ENCODE data around the gene FAM193A.

GRCh38 chr4:2721586-2721985 is 185.1 kb downstream of the FAM193A start:
- TF ChIP-seq CTCF (IDR thresholded peaks at IDR 0.05) (no peak), ZFX (IDR thresholded peaks at IDR 0.05; ENCODE audit: borderline replicate concordance) (no peak)
